NCI-H2227 (cell line): ENCODE results near the gene LILRB2.
"Not testable (repeated sequence)": the region's sequence is repeated elsewhere in the genome, so short reads cannot be mapped to it uniquely, and the experiment has no call there.

ENCODE experiments used
- DNase-seq: peaks from one replicate; lab custom pipeline; 2025; ENCODE audit not compliant: unreplicated experiment; lab: John Stamatoyannopoulos, UW

The LILRB2 gene

DNA sequence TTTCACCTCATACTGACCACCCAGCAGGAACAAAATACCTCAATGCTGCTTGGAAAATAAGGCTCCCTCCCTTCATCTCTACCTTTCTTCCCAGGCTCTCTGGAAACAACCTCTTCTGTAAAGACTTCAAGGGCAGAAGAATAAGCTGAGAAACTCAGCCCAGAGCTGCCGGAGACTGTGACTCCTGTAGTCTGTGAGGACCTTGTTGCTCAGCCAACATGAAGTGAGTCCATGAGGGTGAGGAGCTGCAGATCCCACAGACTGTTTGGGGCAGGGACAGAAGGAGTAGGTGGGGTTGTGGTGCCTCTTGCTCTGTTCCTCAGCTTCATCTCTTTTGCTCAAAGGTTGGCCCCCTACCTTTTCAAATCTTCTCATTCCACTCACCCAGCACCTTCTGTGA lies 24.2 kb upstream of the LILRB2 start:
- DNase-seq: no peak

DNA sequence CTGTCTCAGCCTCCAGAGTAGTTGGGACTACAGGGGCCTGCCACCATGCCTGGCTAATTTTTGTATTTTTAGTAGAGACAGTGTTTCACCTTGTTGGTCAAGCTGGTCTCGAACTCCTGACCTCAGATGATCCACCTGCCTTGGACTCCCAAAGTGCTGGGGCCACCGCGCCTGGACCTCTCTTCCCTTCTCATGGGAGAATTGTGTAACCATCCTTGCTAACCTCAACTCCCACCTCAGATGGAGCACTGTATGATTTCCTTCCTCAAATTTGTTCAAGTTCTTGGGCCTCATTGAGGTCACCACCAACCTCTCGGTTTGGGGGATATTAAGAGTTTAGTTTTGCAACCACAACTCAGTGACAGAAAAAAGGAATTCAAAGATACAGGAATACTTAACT lies 21.3 kb upstream of the LILRB2 start:
- DNase-seq: no peak

- no peak for DNase-seq
Observed at GRCh38 chr19:54299515-54299914, 18.6 kb upstream of the LILRB2 start.

DNA sequence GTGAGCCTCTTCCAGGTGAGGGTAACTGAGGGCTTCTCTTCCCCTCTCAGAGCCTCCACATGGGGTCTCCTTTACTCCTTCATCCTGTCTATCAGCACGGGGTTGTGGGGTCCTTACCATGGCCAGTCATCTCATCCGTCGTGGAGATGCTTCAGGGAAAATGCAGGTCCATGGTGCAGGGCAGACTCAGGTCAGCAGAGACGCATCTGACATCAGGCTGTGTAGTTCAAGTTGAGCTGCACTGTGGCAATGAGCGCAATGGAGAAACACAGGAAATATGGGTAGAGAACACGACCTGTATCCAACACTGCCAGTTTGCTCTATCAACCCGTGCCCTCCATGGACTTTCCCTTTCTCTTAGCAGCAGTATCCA lies 18.2 kb upstream of the LILRB2 start:
- no peak for DNase-seq

- DNase-seq: no peak
Observed at GRCh38 chr19:54298357-54299125, 17.6 kb upstream of the LILRB2 start.

- no peak for DNase-seq
Observed at GRCh38 chr19:54297759-54298305, 16.9 kb upstream of the LILRB2 start.

DNA sequence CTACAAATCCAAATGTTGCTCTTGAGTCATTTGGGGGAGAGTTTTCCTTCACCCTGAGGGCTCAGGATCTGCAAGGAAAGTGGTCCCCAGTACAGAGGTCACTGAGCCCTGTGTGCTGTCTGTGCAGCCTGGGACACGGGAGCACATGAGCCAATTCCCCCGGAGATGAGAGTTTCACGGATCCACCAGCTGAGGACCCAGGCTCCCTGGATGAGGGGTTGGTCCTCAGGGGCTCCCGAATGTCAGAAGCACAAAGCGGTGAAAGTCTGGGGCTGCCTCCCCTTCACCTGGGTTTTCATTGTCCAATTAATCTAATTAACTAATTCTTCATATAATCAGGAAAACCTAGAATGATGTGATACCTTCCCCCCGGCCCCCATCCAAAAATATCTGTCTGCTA lies 13.6 kb upstream of the LILRB2 start:
- DNase-seq: no peak

DNA sequence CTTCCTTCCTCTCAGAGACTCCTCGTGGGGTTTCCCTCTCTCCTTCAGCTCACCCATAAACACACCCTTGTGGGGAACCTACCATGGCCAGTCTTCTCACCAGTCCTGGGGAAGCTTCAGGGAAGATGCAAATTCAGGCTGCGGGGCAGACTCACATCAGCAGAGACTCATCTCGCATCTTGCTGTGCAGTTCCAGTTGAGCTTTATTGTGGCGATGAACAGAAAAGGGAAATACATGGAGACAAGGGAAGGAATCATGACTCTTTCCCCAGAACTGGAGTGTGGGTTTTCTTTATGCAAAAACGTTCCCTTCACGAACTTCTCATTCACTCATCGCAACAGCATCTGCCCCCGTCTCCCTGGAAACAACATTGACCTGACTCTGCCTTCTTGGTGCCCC lies 8.2 kb upstream of the LILRB2 start:
- not testable (repeated sequence) for DNase-seq

DNA sequence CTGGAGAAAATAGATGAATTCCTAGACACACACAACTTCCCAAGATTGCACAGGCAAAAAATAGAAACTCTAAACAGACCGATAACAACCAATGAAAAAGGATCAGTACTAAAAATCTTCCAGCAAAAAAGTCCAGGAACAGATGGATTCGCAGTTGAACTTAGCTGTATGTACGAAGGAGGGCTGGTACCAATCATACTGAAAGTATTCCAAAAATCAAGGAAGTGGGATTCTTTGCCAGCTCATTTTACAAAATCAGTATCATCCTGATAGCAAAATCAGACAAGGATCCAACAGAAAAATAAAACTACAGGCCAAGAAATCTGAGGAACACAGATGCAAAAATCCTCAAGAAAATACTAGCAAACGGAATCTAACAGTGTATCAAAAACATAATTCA lies 6.5 kb upstream of the LILRB2 start:
- no peak for DNase-seq

- not testable (repeated sequence) for DNase-seq
Observed at GRCh38 chr19:54286283-54286682, 5.4 kb upstream of the LILRB2 start.

DNA sequence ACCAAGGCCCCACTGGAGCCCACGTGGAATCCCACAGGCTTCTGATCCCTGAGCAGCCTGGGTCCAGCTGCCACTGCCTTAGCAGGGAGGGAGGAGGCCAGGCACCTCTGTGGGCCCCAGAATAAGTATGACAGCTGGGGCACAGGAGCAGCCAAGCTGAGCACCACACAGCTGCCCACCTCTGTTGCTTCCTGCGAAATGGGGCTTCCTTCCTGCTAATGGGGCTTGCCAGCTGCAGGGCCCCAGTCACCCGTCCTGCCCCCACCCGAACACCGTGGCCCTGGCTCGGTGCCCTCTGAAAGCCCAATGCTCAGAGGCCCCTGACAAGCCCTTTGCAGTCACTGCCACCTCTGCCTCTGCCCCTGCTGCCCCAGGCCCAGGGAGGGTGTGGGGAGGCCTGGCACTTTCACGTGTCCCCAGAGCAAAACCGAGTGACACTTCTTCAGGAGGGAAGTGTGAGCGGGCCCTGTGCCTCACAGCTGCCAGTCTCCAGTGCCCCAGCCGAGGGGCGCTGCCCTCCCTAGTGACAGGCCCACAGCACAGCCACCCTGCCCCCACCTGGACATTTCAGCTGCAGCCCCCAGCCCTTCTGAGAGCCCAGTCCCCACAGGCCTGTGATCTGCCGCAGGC lies 4.6 kb upstream of the LILRB2 start:
- DNase-seq: not testable (repeated sequence)

DNA sequence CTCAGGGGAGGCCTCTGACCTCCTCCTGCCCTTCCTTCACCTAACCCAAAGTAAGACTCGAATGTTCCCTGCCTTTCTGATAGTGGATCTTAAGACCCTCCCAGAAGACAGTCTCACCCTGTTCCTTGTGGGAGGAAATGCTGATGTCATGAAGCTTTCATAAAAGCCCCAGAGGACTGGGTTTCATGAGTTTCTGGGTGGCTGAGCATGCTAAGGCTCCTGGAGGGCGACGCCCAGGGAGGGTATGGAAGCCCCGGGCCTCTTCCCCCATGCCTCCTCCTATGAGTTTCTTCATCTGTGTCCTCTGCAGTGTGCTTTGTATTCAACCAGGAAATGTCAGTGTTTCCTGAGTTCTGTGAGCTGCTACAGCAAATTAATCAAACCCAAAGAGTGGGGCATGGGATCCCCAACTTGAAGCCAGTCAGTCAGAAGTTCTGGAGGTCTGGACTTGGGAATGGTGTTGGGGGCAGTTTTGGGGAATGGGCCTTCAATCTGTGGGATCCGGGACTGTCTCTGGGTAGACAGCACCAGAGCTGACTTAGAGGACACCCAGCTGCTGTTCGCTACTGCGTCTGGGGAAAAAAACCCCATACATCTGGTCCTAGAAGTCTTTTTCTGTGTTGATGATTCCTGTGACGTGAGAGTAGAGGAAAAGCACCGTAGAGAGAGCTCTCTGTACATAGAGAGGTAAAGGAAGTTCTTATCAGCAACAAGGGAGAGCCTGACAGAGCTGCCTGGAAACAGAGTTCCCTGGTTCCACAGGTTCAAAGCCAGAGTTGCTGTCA lies 2.0 kb upstream of the LILRB2 start:
- DNase-seq: no peak

DNA sequence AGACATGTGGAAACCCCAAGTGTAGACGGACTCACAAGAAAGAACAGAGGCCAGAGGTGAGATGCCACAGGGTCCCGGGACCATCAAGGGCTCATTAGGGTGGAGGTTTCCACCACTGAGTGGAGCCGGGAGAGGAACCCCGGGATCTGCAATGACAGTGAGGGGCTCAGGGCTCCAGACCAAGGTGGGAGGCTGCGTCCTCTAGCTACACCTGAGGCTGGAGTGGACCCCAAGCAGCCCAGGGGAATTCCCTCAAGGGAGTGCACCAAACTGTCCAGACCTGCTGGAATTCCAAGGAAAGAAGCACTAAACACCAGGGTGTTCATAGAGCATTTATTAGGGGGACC lies 792 bp upstream of the LILRB2 start:
- not testable (repeated sequence) for DNase-seq

DNA sequence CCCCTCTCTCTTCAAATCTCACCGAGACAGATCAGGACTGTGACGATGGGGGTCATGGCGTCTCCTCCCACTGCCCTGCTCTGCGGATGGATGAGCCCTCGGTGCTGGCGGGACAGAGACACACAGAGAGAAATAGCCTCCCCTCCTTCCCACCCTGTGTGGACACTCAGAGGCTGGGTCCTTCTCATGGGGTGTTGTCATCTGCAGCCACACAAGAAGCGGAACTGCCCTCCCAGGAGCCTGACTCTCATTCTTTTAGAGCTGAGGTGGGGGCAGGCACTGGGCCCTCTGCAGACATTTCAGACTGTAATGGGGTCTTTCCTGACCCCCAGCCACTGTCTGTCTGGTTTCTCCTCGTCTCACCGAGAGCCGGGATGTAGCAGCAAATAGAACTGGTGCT lies 469 bp downstream of the LILRB2 start:
- not testable (repeated sequence) for DNase-seq

GRCh38 chr19:54280025-54280424 lies 885 bp downstream of the LILRB2 start:
- not testable (repeated sequence) for DNase-seq

DNA sequence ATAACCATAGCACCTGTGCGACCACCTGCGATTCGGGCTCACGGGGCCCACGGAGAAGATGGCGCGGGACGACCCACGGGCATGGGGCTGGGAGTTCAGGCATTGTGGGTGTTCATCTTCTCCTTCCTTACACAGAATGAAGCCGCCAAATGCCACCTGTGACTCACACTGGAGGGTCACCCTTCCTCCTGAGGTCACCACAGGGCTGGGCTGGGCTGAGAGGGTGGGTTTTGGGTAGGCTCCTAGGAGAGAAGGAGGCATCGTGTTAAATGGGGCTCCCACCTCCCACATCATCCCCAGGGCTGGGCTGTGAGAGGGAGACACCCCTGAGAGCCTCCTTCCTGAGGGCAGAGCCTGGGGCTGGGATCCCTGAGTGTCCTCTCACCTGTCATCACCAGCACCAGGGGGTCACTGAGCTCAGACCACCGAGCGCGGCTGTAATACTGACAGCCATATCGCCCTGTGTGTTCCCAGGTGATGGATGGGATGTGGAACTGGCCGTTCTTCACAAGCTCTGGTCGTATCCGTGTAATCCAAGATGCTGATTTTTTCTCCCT lies 1.4 kb downstream of the LILRB2 start:
- no peak for DNase-seq

GRCh38 chr19:54278571-54279195 lies 2.2 kb downstream of the LILRB2 start:
- DNase-seq: not testable (repeated sequence)

- DNase-seq: not testable (repeated sequence)
Observed at GRCh38 chr19:54278056-54278455, 2.9 kb downstream of the LILRB2 start.

DNA sequence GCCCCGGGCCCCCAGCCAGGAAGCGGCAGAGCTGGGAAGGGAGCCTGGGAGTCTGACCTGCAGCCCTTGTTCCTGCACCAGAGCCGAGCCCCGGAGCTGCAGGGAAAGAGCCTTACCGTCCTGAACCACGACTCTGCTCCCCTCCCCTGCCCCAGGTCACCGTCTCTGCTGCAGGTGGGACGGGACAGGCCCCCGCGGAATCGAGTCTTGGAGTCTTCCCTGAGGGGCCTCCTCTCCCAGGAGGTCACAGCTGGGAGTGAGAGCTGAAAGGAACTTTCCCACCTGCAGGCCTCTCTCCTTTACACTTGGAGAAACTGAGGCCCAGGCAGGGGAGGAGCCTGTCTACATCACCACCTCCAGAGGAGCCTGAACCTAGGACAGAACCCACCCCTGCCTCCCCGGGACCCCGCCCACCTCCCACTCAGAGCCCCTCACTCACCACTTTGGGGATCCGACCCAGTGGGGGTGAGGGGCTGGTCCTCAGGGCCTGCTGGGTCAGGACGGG lies 3.7 kb downstream of the LILRB2 start:
- not testable (repeated sequence) for DNase-seq

DNA sequence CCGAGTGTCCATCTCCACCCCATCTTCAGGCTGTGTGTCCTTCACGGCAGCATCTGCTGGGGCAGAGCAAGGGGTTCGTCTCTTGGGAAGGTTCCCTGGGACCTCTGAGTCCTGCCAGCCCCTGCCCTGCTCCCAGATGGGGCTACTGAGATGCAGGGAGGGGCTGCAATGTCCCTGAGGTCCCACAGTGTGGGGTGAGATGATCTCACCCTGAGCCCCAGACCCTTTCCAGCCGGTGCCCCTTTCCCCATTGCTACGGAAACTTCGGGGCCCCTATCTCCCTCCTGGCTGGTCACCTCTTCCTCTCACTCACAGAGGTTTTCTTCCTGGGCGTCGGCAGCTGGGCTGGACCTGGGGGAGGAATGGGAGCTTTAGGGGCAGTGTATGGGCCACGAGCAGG lies 5.0 kb downstream of the LILRB2 start:
- DNase-seq: no peak

GRCh38 chr19:54274516-54274915 lies 6.4 kb downstream of the LILRB2 start:
- not testable (repeated sequence) for DNase-seq
